PC-9 (cell line): ENCODE measurements around the gene GRM3. TPM values are rescaled to one million over a fixed set of nuclear protein-coding genes. Genes with fewer than 3 reads are reported as not detected.

ENCODE experiments used
- BruUV-seq: library from RNA; stranded (reverse); fragments of 400-500 nt; replicated peaks from 2 replicates; lab custom pipeline; 2021; lab: Mats Ljungman, UMichigan
- CTCF ChIA-PET: fragments of 300-600 bp; sonication (Branson Sonifier 250); formaldehyde crosslinking; loops from one replicate; lab custom pipeline; 2022; ENCODE audit warnings: antibody characterized with exemption; lab: Charles Lee
- POLR2A ChIA-PET: fragments of 300-600 bp; sonication (Branson Sonifier 250); formaldehyde crosslinking; loops from one replicate; lab custom pipeline; 2022; ENCODE audit warnings: antibody characterized with exemption; ENCODE audit not compliant: unreplicated experiment; lab: Charles Lee
- DNase-seq, 2 experiments: peaks; one replicate each; pipeline versions ENCODE4 v3.0.0 to v3.0.0-alpha.2; 2015 to 2022; ENCODE audit warnings: mixed read lengths in 1 of 2
- H2AFZ ChIP-seq: fragments of 200-600 bp; sonication (generic); 2 replicates; pipeline ENCODE4 v1.8.1; 2017; ENCODE audit warnings: antibody characterized with exemption
- H3F3A ChIP-seq: fragments of 200-600 bp; sonication (generic); 2 replicates; pipeline ENCODE4 v1.8.1; 2017; ENCODE audit warnings: antibody characterized with exemption, mild to moderate bottlenecking, low read depth; ENCODE audit not compliant: insufficient read depth
- H3K27ac ChIP-seq: fragments of 200-600 bp; sonication (generic); 2 replicates; pipeline ENCODE4 v1.6.1; 2016; ENCODE audit warnings: mixed run types
- H3K27me3 ChIP-seq: fragments of 200-600 bp; sonication (generic); 2 replicates; pipeline ENCODE4 v1.6.1; 2016; ENCODE audit warnings: low read depth, mixed run types; ENCODE audit not compliant: insufficient read depth
- H3K36me3 ChIP-seq: fragments of 200-600 bp; sonication (generic); 2 replicates; pipeline ENCODE4 v1.6.1; 2016; ENCODE audit warnings: low read depth, mixed run types
- H3K4me1 ChIP-seq: fragments of 200-600 bp; sonication (generic); replicated peaks from 2 replicates; pipeline ENCODE4 v1.6.1; 2016; ENCODE audit warnings: mixed run types; ENCODE audit not compliant: insufficient read depth
- H3K4me2 ChIP-seq: fragments of 200-600 bp; sonication (generic); 2 replicates; pipeline ENCODE4 v1.6.1; 2017; ENCODE audit warnings: mixed run types
- H3K4me3 ChIP-seq: fragments of 200-600 bp; sonication (generic); 2 replicates; pipeline ENCODE4 v1.6.1; 2016; ENCODE audit warnings: mixed run types
- H3K79me2 ChIP-seq: fragments of 200-600 bp; sonication (generic); 2 replicates; pipeline ENCODE4 v1.6.1; 2017; ENCODE audit warnings: low read depth, mixed run types
- H3K9me2 ChIP-seq: fragments of 200-600 bp; sonication (generic); 2 replicates; pipeline ENCODE4 v1.8.1; 2017; ENCODE audit warnings: mild to moderate bottlenecking; ENCODE audit not compliant: insufficient read depth
- H3K9me3 ChIP-seq: fragments of 200-600 bp; sonication (generic); 2 replicates; pipeline ENCODE4 v1.8.1; 2016; ENCODE audit warnings: low read depth; ENCODE audit not compliant: insufficient read depth
- H4K20me1 ChIP-seq: fragments of 200-600 bp; sonication (generic); 2 replicates; pipeline ENCODE4 v1.8.1; 2017; ENCODE audit not compliant: insufficient read depth
- CTCF ChIP-seq: fragments of 200-600 bp; sonication (generic); conservative IDR thresholded peaks from 2 replicates; pipeline ENCODE4 v1.6.1; 2017; ENCODE audit warnings: mixed run types, antibody characterized with exemption, mild to moderate bottlenecking, moderate library complexity
- EZH2 ChIP-seq: fragments of 200-600 bp; sonication (generic); IDR thresholded peaks from 2 replicates; pipeline ENCODE4 v1.8.0; 2017; ENCODE audit warnings: antibody characterized with exemption, low read depth
- intact Hi-C: fragments of 100-400 bp; cut with micrococcal nuclease; formaldehyde crosslinking; loops from one replicate; pipeline ENCODE4 v1.10.0; 2022; ENCODE audit not compliant: unreplicated experiment
- total RNA-seq: library from RNA; stranded (reverse); gene quantifications from 2 replicates; pipeline ENCODE4 v1.2.3, GENCODE V29; 2021

Gene GRM3
- total RNA-seq, 1 experiment from 2014 or later: not detected

- H3K36me3 ChIP-seq: no peaks in the 10 kb centered on the region
These were observed 118.4 kb downstream of the GRM3 start for GRCh38 chr7:86762129-86762528.

GRCh38 chr7:86765931-86766330 is 122.2 kb downstream of the GRM3 start:
- CTCF ChIA-PET: no interaction called here
- POLR2A ChIA-PET: no interaction called here
- no peaks in the 10 kb centered on the region for H3K9me2 ChIP-seq

More at GRCh38 chr7:86762129-86762528, 118.4 kb downstream of the GRM3 start:
- ChIA-PET POLR2A (interaction anchor here (0.9 kb wide), 1 partner anchor 214 kb away, joined by 5 read pairs; no protein-coding TSS in a partner anchor), CTCF (no interaction called here)
- no peak overlapping the region for H3K4me3 ChIP-seq
- H2AFZ ChIP-seq: no peak overlapping the region
- H3K27ac ChIP-seq: no peak overlapping the region
- no peaks in the 10 kb centered on the region for H3K27me3 ChIP-seq
- no peaks in the 10 kb centered on the region for H3K4me1 ChIP-seq
- no peaks in the 10 kb centered on the region for H3K79me2 ChIP-seq
- TF ChIP-seq CTCF: no peak
- TF ChIP-seq EZH2: no peak
- no peaks in the 10 kb centered on the region for H3K9me3 ChIP-seq
- DNase-seq: no peak
- BruUV-seq: no TSS peak
- H3K4me2 ChIP-seq: no peak overlapping the region
- no peaks in the 10 kb centered on the region for H4K20me1 ChIP-seq
- intact Hi-C loops: no loop called here
- H3K9me2 ChIP-seq: no peaks in the 10 kb centered on the region
- H3F3A ChIP-seq: no peaks in the 10 kb centered on the region

GRCh38 chr7:86768394-86768793 is 124.7 kb downstream of the GRM3 start:
- no peak for TF ChIP-seq CTCF
- TF ChIP-seq EZH2: no peak
- Histone ChIP-seq H3F3A (no peaks in the 10 kb centered on the region), H3K9me3 (no peaks in the 10 kb centered on the region), H3K27me3 (no peaks in the 10 kb centered on the region), H2AFZ (no peak overlapping the region), H3K4me3 (no peak overlapping the region), H3K4me2 (no peak overlapping the region), H3K9me2 (no peaks in the 10 kb centered on the region), H3K36me3 (no peaks in the 10 kb centered on the region), H4K20me1 (no peaks in the 10 kb centered on the region), H3K27ac (no peak overlapping the region), H3K4me1 (no peaks in the 10 kb centered on the region), H3K79me2 (no peaks in the 10 kb centered on the region)
- ChIA-PET CTCF (no interaction called here), POLR2A (no interaction called here)
- no peak for DNase-seq
- no TSS peak for BruUV-seq
- intact Hi-C loops: no loop called here

More at GRCh38 chr7:86765931-86766330, 122.2 kb downstream of the GRM3 start:
- H3K27ac ChIP-seq: no peak overlapping the region
- no peaks in the 10 kb centered on the region for H3K79me2 ChIP-seq
- H2AFZ ChIP-seq: no peak overlapping the region
- H3F3A ChIP-seq: no peaks in the 10 kb centered on the region
- TF ChIP-seq EZH2 (no peak), CTCF (no peak)
- no TSS peak for BruUV-seq
- no peak overlapping the region for H3K4me3 ChIP-seq
- intact Hi-C loops: no loop called here
- H3K4me1 ChIP-seq: no peaks in the 10 kb centered on the region
- H4K20me1 ChIP-seq: no peaks in the 10 kb centered on the region
- DNase-seq: no peak
- no peaks in the 10 kb centered on the region for H3K36me3 ChIP-seq
- H3K4me2 ChIP-seq: no peak overlapping the region
- H3K9me3 ChIP-seq: no peaks in the 10 kb centered on the region
- no peaks in the 10 kb centered on the region for H3K27me3 ChIP-seq
